WTC11 (cell line): ENCODE measurements around the gene BCOR. TPM values are rescaled to one million over a fixed set of nuclear protein-coding genes. Genes with fewer than 3 reads are reported as not detected.

ENCODE experiments used
- ATAC-seq: fragments of 200-7000 bp; cut with Tn5 transposase; 2 replicates; pipeline ENCODE4 v1.10.0; 2021; ENCODE audit warnings: mild to moderate bottlenecking, moderate library complexity
- CTCF ChIA-PET: fragments of 300-600 bp; sonication (Branson Sonifier 250); formaldehyde crosslinking; loops from one replicate; lab custom pipeline; 2021; ENCODE audit warnings: antibody characterized with exemption; lab: Charles Lee
- POLR2A ChIA-PET: fragments of 350-600 bp; sonication (Branson Sonifier 250); formaldehyde crosslinking; loops from one replicate; lab custom pipeline; 2021; ENCODE audit warnings: antibody characterized with exemption; lab: Charles Lee
- DNase-seq: peaks from one replicate; pipeline ENCODE4 v3.0.0; 2021; ENCODE audit warnings: low spot score
- H3K27ac Mint-ChIP-seq: 2 replicates; pipeline ENCODE4 v1.8.0; 2021; ENCODE audit warnings: mixed read lengths
- H3K27me3 Mint-ChIP-seq: 2 replicates; pipeline ENCODE4 v1.8.0; 2021; ENCODE audit warnings: low read depth, mild to moderate bottlenecking, moderate library complexity, mixed read lengths
- H3K36me3 Mint-ChIP-seq: 2 replicates; pipeline ENCODE4 v1.8.0; 2021; ENCODE audit warnings: mixed read lengths
- H3K4me1 Mint-ChIP-seq: 2 replicates; pipeline ENCODE4 v1.8.0; 2022; ENCODE audit warnings: mixed read lengths
- H3K4me3 Mint-ChIP-seq: 2 replicates; pipeline ENCODE4 v1.8.0; 2021; ENCODE audit warnings: mild to moderate bottlenecking, moderate library complexity, mixed read lengths
- H3K9me3 Mint-ChIP-seq: 2 replicates; pipeline ENCODE4 v1.8.0; 2021; ENCODE audit warnings: mixed read lengths
- CDX4 ChIP-seq: fragments of 250-450 bp; sonication (Bioruptor Pico); IDR thresholded peaks from 2 replicates; pipeline ENCODE4 v1.9.0; 2021; ENCODE audit warnings: moderate library complexity, mild to moderate bottlenecking, inconsistent platforms, borderline replicate concordance
- CREM ChIP-seq: sonication (generic); formaldehyde crosslinking; IDR thresholded peaks from 2 replicates; pipeline ENCODE4 v1.8.1; 2022; ENCODE audit warnings: mild to moderate bottlenecking, missing genetic modification reagents, moderate library complexity
- E2F4 ChIP-seq: sonication (generic); formaldehyde crosslinking; IDR thresholded peaks from 2 replicates; pipeline ENCODE4 v1.8.1; 2022; ENCODE audit warnings: low read depth, mild to moderate bottlenecking, moderate library complexity, missing genetic modification reagents, borderline replicate concordance
- ELF4 ChIP-seq: sonication (generic); formaldehyde crosslinking; IDR thresholded peaks from 2 replicates; pipeline ENCODE4 v1.8.1; 2022; ENCODE audit warnings: low read depth, mild to moderate bottlenecking, moderate library complexity, missing genetic modification reagents
- ESRRA ChIP-seq: sonication (generic); formaldehyde crosslinking; IDR thresholded peaks from 2 replicates; pipeline ENCODE4 v1.8.1; 2022; ENCODE audit warnings: mild to moderate bottlenecking, missing genetic modification reagents, borderline replicate concordance
- FOXJ3 ChIP-seq: sonication (generic); formaldehyde crosslinking; IDR thresholded peaks from 2 replicates; pipeline ENCODE4 v1.9.0; 2021; ENCODE audit warnings: missing genetic modification reagents, mild to moderate bottlenecking, borderline replicate concordance
- GABPB1 ChIP-seq: sonication (generic); formaldehyde crosslinking; IDR thresholded peaks from 2 replicates; pipeline ENCODE4 v1.8.1; 2023; ENCODE audit warnings: mild to moderate bottlenecking, missing genetic modification reagents
- HMGA2 ChIP-seq: fragments of 250-450 bp; sonication (Bioruptor Pico); IDR thresholded peaks from 2 replicates; pipeline ENCODE4 v1.4.0; 2021; ENCODE audit warnings: mild to moderate bottlenecking, moderate library complexity
- MXD4 ChIP-seq: fragments of 250-450 bp; sonication (Bioruptor Pico); IDR thresholded peaks from 2 replicates; pipeline ENCODE4 v1.8.0; 2021; ENCODE audit warnings: mild to moderate bottlenecking, moderate library complexity, borderline replicate concordance
- NR2C2 ChIP-seq: sonication (generic); formaldehyde crosslinking; IDR thresholded peaks from 2 replicates; pipeline ENCODE4 v1.8.0; 2022; ENCODE audit warnings: mild to moderate bottlenecking, missing genetic modification reagents
- OVOL2 ChIP-seq: fragments of 250-450 bp; sonication (Bioruptor Pico); IDR thresholded peaks from 2 replicates; pipeline ENCODE4 v1.9.0; 2021; ENCODE audit warnings: mild to moderate bottlenecking, borderline replicate concordance
- PRRX2 ChIP-seq: fragments of 250-450 bp; sonication (Bioruptor Pico); IDR thresholded peaks from 2 replicates; pipeline ENCODE4 v1.8.0; 2021; ENCODE audit warnings: mild to moderate bottlenecking
- RORB ChIP-seq: fragments of 250-450 bp; sonication (Bioruptor Pico); IDR thresholded peaks from 2 replicates; pipeline ENCODE4 v1.9.0; 2021; ENCODE audit warnings: mild to moderate bottlenecking
- SMAD3 ChIP-seq: sonication (generic); formaldehyde crosslinking; IDR thresholded peaks from 2 replicates; pipeline ENCODE4 v1.8.0; 2022; ENCODE audit warnings: missing genetic modification reagents, mild to moderate bottlenecking, borderline replicate concordance
- SOX15 ChIP-seq: fragments of 250-450 bp; sonication (Bioruptor Pico); IDR thresholded peaks from 2 replicates; pipeline ENCODE4 v1.9.0; 2021; ENCODE audit warnings: mild to moderate bottlenecking
- SP1 ChIP-seq: sonication (generic); formaldehyde crosslinking; conservative IDR thresholded peaks from 2 replicates; pipeline ENCODE4 v1.8.1; 2022; ENCODE audit warnings: missing genetic modification reagents
- TEAD1 ChIP-seq: sonication (generic); formaldehyde crosslinking; IDR thresholded peaks from 2 replicates; pipeline ENCODE4 v1.8.0; 2022; ENCODE audit warnings: mild to moderate bottlenecking, missing genetic modification reagents
- TEAD4 ChIP-seq: sonication (generic); formaldehyde crosslinking; IDR thresholded peaks from 2 replicates; pipeline ENCODE4 v1.8.0; 2022; ENCODE audit warnings: mild to moderate bottlenecking, missing genetic modification reagents
- TP53 ChIP-seq: sonication (generic); formaldehyde crosslinking; IDR thresholded peaks from 2 replicates; pipeline ENCODE4 v1.8.1; 2023; ENCODE audit warnings: mild to moderate bottlenecking, missing genetic modification reagents
- ZBTB21 ChIP-seq: sonication (generic); formaldehyde crosslinking; IDR thresholded peaks from 2 replicates; pipeline ENCODE4 v1.8.1; 2023; ENCODE audit warnings: mild to moderate bottlenecking, missing genetic modification reagents, borderline replicate concordance
- ZNF138 ChIP-seq: sonication (generic); formaldehyde crosslinking; conservative IDR thresholded peaks from 2 replicates; pipeline ENCODE4 v1.8.1; 2022; ENCODE audit warnings: mild to moderate bottlenecking, moderate library complexity, missing genetic modification reagents
- ZNF396 ChIP-seq: fragments of 250-450 bp; sonication (Bioruptor Pico); IDR thresholded peaks from 2 replicates; pipeline ENCODE4 v1.8.0; 2021; ENCODE audit warnings: mild to moderate bottlenecking, moderate library complexity, borderline replicate concordance
- ZNF671 ChIP-seq: fragments of 250-450 bp; sonication (Bioruptor Pico); IDR thresholded peaks from 2 replicates; pipeline ENCODE4 v1.8.0; 2021; ENCODE audit warnings: mild to moderate bottlenecking
- total RNA-seq: library from RNA; stranded (reverse); gene quantifications from 3 replicates; pipeline ENCODE4 v1.2.3, GENCODE V29; 2021
- TF ChIP-seq, protein P1 (sequence below): fragments of 200-600 bp; IDR thresholded peaks from 2 replicates; pipeline ENCODE4 v1.8.0; 2022; ENCODE audit warnings: antibody characterized with exemption
- TF ChIP-seq, protein P2 (sequence below): sonication (generic); formaldehyde crosslinking; conservative IDR thresholded peaks from 2 replicates; pipeline ENCODE4 v1.8.1; 2023; ENCODE audit warnings: mild to moderate bottlenecking, low read depth, missing genetic modification reagents, moderate library complexity
- TF ChIP-seq, protein P3 (sequence below): fragments of 250-450 bp; sonication (Bioruptor Pico); conservative IDR thresholded peaks from 2 replicates; pipeline ENCODE4 v1.9.0; 2021; ENCODE audit warnings: mild to moderate bottlenecking

Gene BCOR
- total RNA-seq, 1 experiment from 2014 or later = 44.5 TPM

DNA sequence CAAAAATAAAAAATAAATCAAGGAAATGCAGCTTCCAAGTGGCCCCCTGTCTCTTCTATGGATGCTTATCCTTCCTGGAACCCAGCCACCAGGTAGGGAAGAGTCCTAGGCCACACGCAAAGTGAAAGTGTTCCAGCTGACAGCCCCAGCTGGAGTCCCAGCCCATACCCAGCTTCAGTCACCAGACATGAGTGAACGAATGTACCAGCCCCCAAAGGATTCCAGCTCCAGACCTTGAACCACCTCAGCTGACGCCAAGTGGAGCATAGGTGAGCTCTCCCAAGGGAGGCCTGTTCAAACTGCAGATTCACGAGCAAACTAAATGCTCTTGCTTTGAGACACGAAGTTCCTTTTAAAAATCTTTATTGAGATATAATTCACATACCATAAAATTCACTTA, 62.0 kb downstream of the BCOR start (continued):
- TF ChIP-seq, protein P1, sequence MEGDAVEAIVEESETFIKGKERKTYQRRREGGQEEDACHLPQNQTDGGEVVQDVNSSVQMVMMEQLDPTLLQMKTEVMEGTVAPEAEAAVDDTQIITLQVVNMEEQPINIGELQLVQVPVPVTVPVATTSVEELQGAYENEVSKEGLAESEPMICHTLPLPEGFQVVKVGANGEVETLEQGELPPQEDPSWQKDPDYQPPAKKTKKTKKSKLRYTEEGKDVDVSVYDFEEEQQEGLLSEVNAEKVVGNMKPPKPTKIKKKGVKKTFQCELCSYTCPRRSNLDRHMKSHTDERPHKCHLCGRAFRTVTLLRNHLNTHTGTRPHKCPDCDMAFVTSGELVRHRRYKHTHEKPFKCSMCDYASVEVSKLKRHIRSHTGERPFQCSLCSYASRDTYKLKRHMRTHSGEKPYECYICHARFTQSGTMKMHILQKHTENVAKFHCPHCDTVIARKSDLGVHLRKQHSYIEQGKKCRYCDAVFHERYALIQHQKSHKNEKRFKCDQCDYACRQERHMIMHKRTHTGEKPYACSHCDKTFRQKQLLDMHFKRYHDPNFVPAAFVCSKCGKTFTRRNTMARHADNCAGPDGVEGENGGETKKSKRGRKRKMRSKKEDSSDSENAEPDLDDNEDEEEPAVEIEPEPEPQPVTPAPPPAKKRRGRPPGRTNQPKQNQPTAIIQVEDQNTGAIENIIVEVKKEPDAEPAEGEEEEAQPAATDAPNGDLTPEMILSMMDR = no peak
- TF ChIP-seq, protein P2, sequence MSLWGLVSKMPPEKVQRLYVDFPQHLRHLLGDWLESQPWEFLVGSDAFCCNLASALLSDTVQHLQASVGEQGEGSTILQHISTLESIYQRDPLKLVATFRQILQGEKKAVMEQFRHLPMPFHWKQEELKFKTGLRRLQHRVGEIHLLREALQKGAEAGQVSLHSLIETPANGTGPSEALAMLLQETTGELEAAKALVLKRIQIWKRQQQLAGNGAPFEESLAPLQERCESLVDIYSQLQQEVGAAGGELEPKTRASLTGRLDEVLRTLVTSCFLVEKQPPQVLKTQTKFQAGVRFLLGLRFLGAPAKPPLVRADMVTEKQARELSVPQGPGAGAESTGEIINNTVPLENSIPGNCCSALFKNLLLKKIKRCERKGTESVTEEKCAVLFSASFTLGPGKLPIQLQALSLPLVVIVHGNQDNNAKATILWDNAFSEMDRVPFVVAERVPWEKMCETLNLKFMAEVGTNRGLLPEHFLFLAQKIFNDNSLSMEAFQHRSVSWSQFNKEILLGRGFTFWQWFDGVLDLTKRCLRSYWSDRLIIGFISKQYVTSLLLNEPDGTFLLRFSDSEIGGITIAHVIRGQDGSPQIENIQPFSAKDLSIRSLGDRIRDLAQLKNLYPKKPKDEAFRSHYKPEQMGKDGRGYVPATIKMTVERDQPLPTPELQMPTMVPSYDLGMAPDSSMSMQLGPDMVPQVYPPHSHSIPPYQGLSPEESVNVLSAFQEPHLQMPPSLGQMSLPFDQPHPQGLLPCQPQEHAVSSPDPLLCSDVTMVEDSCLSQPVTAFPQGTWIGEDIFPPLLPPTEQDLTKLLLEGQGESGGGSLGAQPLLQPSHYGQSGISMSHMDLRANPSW = no peak
- TF ChIP-seq ZNF671 (CRISPR knock-in tag) = no peak

DNA sequence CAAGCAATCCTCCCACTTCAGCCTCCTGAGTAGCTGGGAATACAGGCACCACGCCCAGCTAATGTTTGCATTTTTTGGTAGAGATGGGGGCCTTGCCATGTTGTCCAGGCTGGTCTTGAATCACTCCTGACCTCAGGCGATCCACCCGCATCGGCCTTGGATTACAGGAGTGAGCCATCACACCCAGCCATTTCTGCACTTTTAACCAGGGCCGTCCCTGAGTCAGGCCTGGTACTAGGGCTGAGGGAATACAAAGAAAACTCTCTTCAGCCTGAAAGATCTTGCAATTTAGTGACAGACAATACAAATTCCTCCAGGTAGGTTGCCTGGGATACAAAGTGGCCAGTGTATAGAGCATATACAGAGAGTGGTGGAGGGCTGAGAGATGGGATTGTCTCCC, 65.8 kb downstream of the BCOR start:
- Mint-ChIP-seq H3K27ac (no peak overlapping the region), H3K36me3 (no peaks in the 10 kb centered on the region), H3K4me3 (no peak overlapping the region), H3K4me1 (peaks cover 4% of the 10 kb centered on the region; the same call in 1 of the 2 replicates), H3K9me3 (peaks cover 4% of the 10 kb centered on the region; the same call in 1 of the 2 replicates), H3K27me3 (no peaks in the 10 kb centered on the region)
- ATAC-seq (no peak), DNase-seq (no peak)
- CTCF ChIA-PET = interaction anchor here (0.6 to 0.7 kb wide), 2 partner anchors 218 to 301 kb away, joined by 3 read pairs; no protein-coding TSS in a partner anchor
- POLR2A ChIA-PET = no interaction called here
- TF ChIP-seq HMGA2 (CRISPR knock-in tag) (no peak), SP1 (no peak), RORB (CRISPR knock-in tag) (no peak), SMAD3 (CRISPR knock-in tag) (no peak), CREM (no peak), FOXJ3 (no peak), MXD4 (CRISPR knock-in tag) (no peak), ESRRA (CRISPR knock-in tag) (no peak), NR2C2 (CRISPR knock-in tag) (no peak), ZNF396 (no peak), TEAD4 (no peak), PRRX2 (CRISPR knock-in tag) (no peak), ZBTB21 (no peak), ZNF671 (CRISPR knock-in tag) (no peak)
- TF ChIP-seq, protein P1 = no peak
- TF ChIP-seq, protein P3, sequence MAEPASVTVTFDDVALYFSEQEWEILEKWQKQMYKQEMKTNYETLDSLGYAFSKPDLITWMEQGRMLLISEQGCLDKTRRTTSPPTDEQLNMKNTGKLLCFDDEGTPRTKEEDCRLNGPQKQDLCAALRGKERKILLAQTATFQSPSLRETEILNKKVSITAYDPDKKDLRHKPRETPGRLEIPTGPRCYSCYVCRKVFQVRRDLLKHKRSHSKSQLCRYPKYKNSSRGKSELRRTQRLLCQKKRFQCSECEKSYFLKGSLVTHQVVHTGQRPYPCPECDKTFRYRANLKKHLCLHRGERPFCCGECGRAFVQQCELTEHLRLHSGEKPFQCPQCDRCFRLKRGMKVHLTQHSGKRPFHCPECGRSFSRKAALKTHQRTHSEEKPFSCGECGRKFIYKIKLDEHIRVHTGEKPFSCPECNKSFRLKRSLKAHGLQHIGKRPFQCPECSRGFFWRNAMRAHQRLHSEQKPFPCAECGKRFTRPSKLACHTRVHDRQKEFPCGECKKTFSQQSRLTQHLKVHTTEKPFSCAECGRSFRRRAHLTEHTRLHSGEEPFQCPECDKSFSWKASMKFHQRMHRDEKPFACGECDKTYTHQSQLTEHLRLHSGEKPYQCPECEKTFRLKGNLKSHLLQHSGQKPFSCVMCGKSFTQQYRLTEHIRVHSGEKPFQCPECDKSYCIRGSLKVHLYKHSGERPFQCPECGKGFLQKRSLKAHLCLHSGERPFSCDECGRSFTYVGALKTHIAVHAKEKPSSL (CRISPR knock-in tag) = no peak

DNA sequence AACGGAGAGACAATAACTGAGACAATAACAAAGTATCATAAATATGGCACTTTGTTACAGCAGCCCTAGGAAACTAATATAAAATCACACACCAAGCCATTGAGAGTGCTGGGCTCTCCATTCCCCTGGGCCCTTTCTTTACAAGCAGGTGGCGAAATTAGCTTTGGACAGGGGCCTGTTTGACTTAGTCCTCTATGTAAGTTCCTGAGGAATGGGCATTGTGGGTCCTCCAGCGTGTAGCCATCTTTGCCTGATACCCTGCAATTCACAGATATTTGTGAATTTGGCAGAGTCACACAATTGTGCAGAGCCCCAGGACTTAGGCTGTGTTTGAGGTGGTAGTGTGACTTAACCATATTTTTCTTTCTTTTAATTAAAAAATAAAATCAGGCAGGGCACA, 67.6 kb downstream of the BCOR start:
- CTCF ChIA-PET = no interaction called here
- no peaks in the 10 kb centered on the region for H3K36me3 Mint-ChIP-seq
- no peak for TF ChIP-seq SOX15
- TF ChIP-seq OVOL2 (CRISPR knock-in tag) = no peak
- TF ChIP-seq ESRRA (CRISPR knock-in tag) = no peak
- no peak for TF ChIP-seq TP53 (CRISPR knock-in tag)
- no peak for TF ChIP-seq TEAD1
- TF ChIP-seq ELF4 (CRISPR knock-in tag) = no peak
- TF ChIP-seq CDX4 (CRISPR knock-in tag) = no peak
- no peak for TF ChIP-seq ZNF138
- TF ChIP-seq GABPB1 (CRISPR knock-in tag) = no peak
- TF ChIP-seq E2F4 (CRISPR knock-in tag) = no peak
- TF ChIP-seq, all 79 proteins: peak for 0
- DNase-seq = no peak
- Mint-ChIP-seq H3K27me3 (no peaks in the 10 kb centered on the region), H3K4me1 (peaks cover 4% of the 10 kb centered on the region; the same call in 1 of the 2 replicates), H3K4me3 (no peak overlapping the region), H3K9me3 (peaks cover 4% of the 10 kb centered on the region; the same call in 1 of the 2 replicates), H3K27ac (no peak overlapping the region)
- no peak for ATAC-seq
- POLR2A ChIA-PET = no interaction called here
